RWPE1 (cell line): Measurements from ENCODE around the gene SBK2.
A peak's percentile ranks its signal among the peaks of the same experiment; 100 is the strongest.

Source experiments
- CTCF ChIA-PET: fragments of 350-600 bp; sonication (Branson Sonifier 250); formaldehyde crosslinking; extraction: SDS; loops from one replicate; lab custom pipeline; 2021; lab: Yijun Ruan, JAX
- POLR2A ChIA-PET: fragments of 400-600 bp; formaldehyde crosslinking; extraction: SDS; loops from one replicate; lab custom pipeline; 2020; ENCODE audit warnings: antibody characterized with exemption; ENCODE audit not compliant: low non-redundant PET; lab: Yijun Ruan, JAX
- DNase-seq: peaks from one replicate; pipeline ENCODE4 v3.0.0; 2012; ENCODE audit warnings: low spot score
- H3K27ac ChIP-seq: fragments of 450-650 bp; 2 replicates; pipeline ENCODE4 v1.5.1; 2017
- CTCF ChIP-seq: fragments of 450-650 bp; conservative IDR thresholded peaks from 2 replicates; pipeline ENCODE4 v1.5.1; 2017; ENCODE audit warnings: low read depth, mild to moderate bottlenecking

Gene SBK2

GRCh38 chr19:55528030-55528803 is 8.7 kb downstream of the SBK2 start:
- TF ChIP-seq CTCF, result no peak
- CTCF ChIA-PET, result interaction anchor here (1.3 kb wide), 1 partner anchor 78 kb away, joined by 4 read pairs; the partner anchor contains the start of gene ZNF865
- DNase-seq, result no peak
- POLR2A ChIA-PET, result no interaction called here
- H3K27ac ChIP-seq, result no peak overlapping the region

- no peak for DNase-seq
- H3K27ac ChIP-seq, result no peak overlapping the region; the same call in 1 of the 2 replicates
- ChIA-PET POLR2A (no interaction called here), CTCF (interaction anchor here (1.2 to 1.3 kb wide), 2 partner anchors 24 to 79 kb away, joined by 4 to 6 read pairs; partner anchors contain the start of gene ZNF865)
- no peak for TF ChIP-seq CTCF
Measured at GRCh38 chr19:55527197-55528029, 9.5 kb downstream of the SBK2 start.

- ChIA-PET CTCF (interaction anchor here (1.2 kb wide), 2 partner anchors 23 to 80 kb away, joined by 3 to 6 read pairs; no protein-coding TSS in a partner anchor), POLR2A (no interaction called here)
- DNase-seq, result no peak
- peak overlapping the region; percentile 34 for H3K27ac ChIP-seq
- TF ChIP-seq CTCF, result no peak
Measured at GRCh38 chr19:55526216-55527196, 10.4 kb downstream of the SBK2 start.

- ChIA-PET POLR2A (interaction anchor here (0.6 kb wide), 1 partner anchor 45 kb away, joined by 4 read pairs; no protein-coding TSS in a partner anchor), CTCF (interaction anchor here (0.6 to 1.2 kb wide), 3 partner anchors 22 to 81 kb away, joined by 3 to 6 read pairs (median 6); no protein-coding TSS in a partner anchor)
- no peak overlapping the region for H3K27ac ChIP-seq
- TF ChIP-seq CTCF, result no peak
- DNase-seq, result no peak
Measured at GRCh38 chr19:55525289-55526101, 11.4 kb downstream of the SBK2 start.

- no peak for TF ChIP-seq CTCF
Measured at GRCh38 chr19:55520691-55521292, 16.1 kb downstream of the SBK2 start.

More at GRCh38 chr19:55520691-55521292, 16.1 kb downstream of the SBK2 start:
- POLR2A ChIA-PET, result no interaction called here
- no peak overlapping the region for H3K27ac ChIP-seq
- CTCF ChIA-PET, result interaction anchor here (1.1 kb wide), 1 partner anchor 85 kb away, joined by 3 read pairs; the partner anchor contains the start of gene ZNF865
- DNase-seq, result no peak
